ENCODE results near the gene DNAJC12.

The DNAJC12 gene

DNA sequence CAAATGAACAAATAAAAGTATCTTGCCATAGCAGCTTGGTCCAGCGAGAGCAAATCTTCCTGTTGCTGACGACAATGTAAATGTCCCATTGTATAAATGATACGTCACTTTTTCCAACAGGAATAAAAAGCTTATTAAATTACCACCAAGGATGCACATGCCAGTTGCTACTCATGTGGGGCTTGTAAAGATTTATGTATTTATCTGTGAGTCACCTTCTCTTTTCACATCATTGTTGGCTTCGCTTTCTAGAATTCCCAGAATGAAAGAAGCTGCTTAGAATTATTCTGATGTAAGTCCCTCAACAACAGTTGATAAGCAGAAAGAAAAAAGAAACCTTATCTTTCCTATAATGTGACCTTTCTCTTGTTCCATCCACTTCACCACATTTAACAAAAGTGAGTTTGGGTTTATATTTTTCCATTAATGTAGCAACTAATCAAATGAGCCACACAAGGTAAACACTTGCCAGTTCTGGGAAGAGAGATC is 22.4 kb downstream of the DNAJC12 start:
- H3K27ac ChIP-seq (ENCODE audit: low read depth, low read length), result no peak overlapping the region
- no peak overlapping the region for H3K4me3 ChIP-seq (ENCODE audit: low read depth in 1 of 2, low read length in 2 of 2)
- no peaks in the 10 kb centered on the region for H3K4me1 ChIP-seq (ENCODE audit: control insufficient read depth in 1 of 2, insufficient read depth in 2 of 2, low read length in 2 of 2)
- no peaks in the 10 kb centered on the region for H3K9me3 ChIP-seq (ENCODE audit: control insufficient read depth in 1 of 2, low read length in 2 of 2)
- H3K9ac ChIP-seq (ENCODE audit: low read depth in 1 of 2, low read length in 2 of 2), result no peak overlapping the region
- H3K36me3 ChIP-seq (ENCODE audit: control insufficient read depth in 1 of 2, insufficient read depth in 2 of 2, low read length in 2 of 2), result no peaks in the 10 kb centered on the region
- H3K27me3 ChIP-seq (ENCODE audit: control insufficient read depth in 1 of 2, insufficient read depth in 2 of 2, low read length in 2 of 2), result no peaks in the 10 kb centered on the region

DNA sequence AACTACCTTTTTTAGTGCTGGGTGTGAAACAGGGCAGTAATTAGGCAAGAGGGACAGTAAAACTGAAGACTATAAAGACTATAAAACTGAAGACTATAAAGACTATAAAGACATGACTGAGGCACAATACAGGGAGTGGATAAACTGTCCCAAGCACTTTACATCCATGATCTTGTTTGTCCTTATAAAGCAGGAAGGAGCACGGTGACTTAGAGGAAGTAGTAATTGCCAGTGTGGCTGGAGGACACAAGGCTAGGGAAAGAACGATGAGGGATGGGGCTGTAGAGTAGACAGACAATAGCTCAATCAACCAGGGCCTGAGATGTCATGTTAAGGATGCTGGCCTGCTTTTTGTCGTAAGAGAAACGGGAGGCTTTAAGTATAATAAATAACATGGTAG is 26.0 kb downstream of the DNAJC12 start:
- Histone ChIP-seq H3K27ac (ENCODE audit: low read depth, low read length) (no peak overlapping the region), H3K9me3 (ENCODE audit: control insufficient read depth in 1 of 2, low read length in 2 of 2) (no peaks in the 10 kb centered on the region), H3K4me3 (ENCODE audit: low read depth in 1 of 2, low read length in 2 of 2) (no peak overlapping the region), H3K27me3 (ENCODE audit: control insufficient read depth in 1 of 2, insufficient read depth in 2 of 2, low read length in 2 of 2) (no peaks in the 10 kb centered on the region), H3K36me3 (ENCODE audit: control insufficient read depth in 1 of 2, insufficient read depth in 2 of 2, low read length in 2 of 2) (no peaks in the 10 kb centered on the region), H3K4me1 (ENCODE audit: control insufficient read depth in 1 of 2, insufficient read depth in 2 of 2, low read length in 2 of 2) (no peaks in the 10 kb centered on the region), H3K9ac (ENCODE audit: low read depth in 1 of 2, low read length in 2 of 2) (no peak overlapping the region)

DNA sequence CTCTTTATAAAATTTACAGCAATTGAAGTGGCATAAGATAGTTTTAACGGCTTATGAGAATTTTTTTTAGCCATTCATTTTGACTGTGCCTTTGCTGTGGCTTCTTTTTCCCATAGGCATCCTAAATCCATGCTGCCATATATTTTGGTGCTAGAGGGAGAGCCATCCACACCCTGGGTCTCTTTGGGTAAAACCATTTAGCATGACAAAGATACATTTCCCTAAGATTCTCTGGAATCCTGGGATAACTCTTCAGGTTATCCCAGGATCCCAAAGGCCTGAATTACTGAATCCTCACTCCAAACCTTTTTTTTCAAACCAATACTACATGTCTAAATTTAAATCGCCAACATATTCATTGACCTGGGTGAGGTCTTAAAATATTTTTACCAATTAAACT is 28.9 kb downstream of the DNAJC12 start:
- Histone ChIP-seq H3K36me3 (ENCODE audit: control insufficient read depth in 1 of 2, insufficient read depth in 2 of 2, low read length in 2 of 2) (no peaks in the 10 kb centered on the region), H3K4me3 (ENCODE audit: low read depth in 1 of 2, low read length in 2 of 2) (no peak overlapping the region), H3K27ac (ENCODE audit: low read depth, low read length) (no peak overlapping the region), H3K9me3 (ENCODE audit: control insufficient read depth in 1 of 2, low read length in 2 of 2) (no peaks in the 10 kb centered on the region), H3K9ac (ENCODE audit: low read depth in 1 of 2, low read length in 2 of 2) (no peak overlapping the region), H3K27me3 (ENCODE audit: control insufficient read depth in 1 of 2, insufficient read depth in 2 of 2, low read length in 2 of 2) (no peaks in the 10 kb centered on the region), H3K4me1 (ENCODE audit: control insufficient read depth in 1 of 2, insufficient read depth in 2 of 2, low read length in 2 of 2) (no peaks in the 10 kb centered on the region)

DNA sequence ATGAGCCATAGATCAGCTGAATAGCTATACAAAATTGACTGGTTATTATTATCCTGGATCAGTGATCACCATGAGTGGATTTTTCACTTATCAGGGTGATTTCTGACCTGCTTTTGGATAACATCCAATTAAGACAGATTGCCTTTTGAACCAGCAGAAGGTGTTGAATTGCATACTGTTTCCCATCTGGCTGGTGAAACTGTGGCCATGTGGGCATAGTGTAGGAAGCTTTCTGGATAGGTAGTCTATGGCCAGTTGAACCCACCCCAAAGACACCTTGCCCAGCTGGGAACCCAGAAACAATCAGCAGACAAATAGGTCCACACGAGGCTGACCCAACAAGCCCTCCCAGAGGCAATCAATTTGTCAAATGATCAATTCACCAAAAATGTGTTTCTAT is 29.3 kb downstream of the DNAJC12 start:
- Histone ChIP-seq H3K27ac (ENCODE audit: low read depth, low read length) (no peak overlapping the region), H3K9ac (ENCODE audit: low read depth in 1 of 2, low read length in 2 of 2) (no peak overlapping the region), H3K4me1 (ENCODE audit: control insufficient read depth in 1 of 2, insufficient read depth in 2 of 2, low read length in 2 of 2) (no peaks in the 10 kb centered on the region), H3K36me3 (ENCODE audit: control insufficient read depth in 1 of 2, insufficient read depth in 2 of 2, low read length in 2 of 2) (no peaks in the 10 kb centered on the region), H3K27me3 (ENCODE audit: control insufficient read depth in 1 of 2, insufficient read depth in 2 of 2, low read length in 2 of 2) (no peaks in the 10 kb centered on the region), H3K9me3 (ENCODE audit: control insufficient read depth in 1 of 2, low read length in 2 of 2) (no peaks in the 10 kb centered on the region), H3K4me3 (ENCODE audit: low read depth in 1 of 2, low read length in 2 of 2) (no peak overlapping the region)

DNA sequence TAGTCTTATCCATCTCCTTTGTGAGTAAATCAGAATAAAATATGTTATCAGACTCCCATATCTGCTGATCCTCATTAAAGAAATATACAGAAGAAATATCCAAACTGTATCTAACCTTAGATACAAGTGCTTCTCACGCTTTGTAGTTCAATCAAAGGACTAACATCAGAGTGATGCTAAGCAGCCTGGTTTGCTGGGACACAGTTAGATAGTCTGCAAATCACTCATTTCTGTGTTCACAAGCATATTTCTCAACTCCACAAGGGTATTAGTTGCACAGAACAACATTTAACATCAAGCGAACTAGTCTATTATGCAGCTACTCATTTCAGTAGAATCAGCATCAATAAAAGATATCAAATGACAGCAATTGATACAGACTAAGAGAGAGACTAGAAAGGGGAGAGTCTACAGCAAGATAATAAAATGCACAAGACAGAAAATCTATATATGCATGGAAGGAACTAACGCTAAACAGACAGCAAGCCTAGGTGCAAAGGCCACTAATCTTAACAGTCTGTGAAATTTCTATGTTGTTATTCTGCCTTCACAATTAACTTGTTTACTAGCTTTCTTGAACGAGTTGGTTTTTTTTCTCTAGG is 30.0 kb downstream of the DNAJC12 start:
- Histone ChIP-seq H3K27ac (ENCODE audit: low read depth, low read length) (no peak overlapping the region), H3K4me3 (ENCODE audit: low read depth in 1 of 2, low read length in 2 of 2) (no peak overlapping the region), H3K9ac (ENCODE audit: low read depth in 1 of 2, low read length in 2 of 2) (no peak overlapping the region), H3K4me1 (ENCODE audit: control insufficient read depth in 1 of 2, insufficient read depth in 2 of 2, low read length in 2 of 2) (no peaks in the 10 kb centered on the region), H3K27me3 (ENCODE audit: control insufficient read depth in 1 of 2, insufficient read depth in 2 of 2, low read length in 2 of 2) (no peaks in the 10 kb centered on the region), H3K9me3 (ENCODE audit: control insufficient read depth in 1 of 2, low read length in 2 of 2) (no peaks in the 10 kb centered on the region), H3K36me3 (ENCODE audit: control insufficient read depth in 1 of 2, insufficient read depth in 2 of 2, low read length in 2 of 2) (no peaks in the 10 kb centered on the region)

DNA sequence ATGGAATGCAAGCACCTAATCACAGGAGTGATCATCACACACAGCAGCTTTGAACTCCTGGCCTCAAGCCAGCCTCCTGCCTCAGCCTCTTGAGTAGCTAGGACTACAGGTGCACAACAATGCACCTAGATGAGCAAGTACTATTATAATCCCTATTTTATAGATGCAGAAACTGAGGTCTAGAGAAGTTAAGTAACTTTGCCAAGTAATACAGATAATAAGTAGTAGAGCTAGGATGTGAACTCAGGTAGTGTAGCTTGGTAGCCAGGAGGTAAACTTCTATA is 33.7 kb downstream of the DNAJC12 start:
- Histone ChIP-seq H3K9me3 (ENCODE audit: control insufficient read depth in 1 of 2, low read length in 2 of 2) (no peaks in the 10 kb centered on the region), H3K27me3 (ENCODE audit: control insufficient read depth in 1 of 2, insufficient read depth in 2 of 2, low read length in 2 of 2) (no peaks in the 10 kb centered on the region), H3K36me3 (ENCODE audit: control insufficient read depth in 1 of 2, insufficient read depth in 2 of 2, low read length in 2 of 2) (no peaks in the 10 kb centered on the region), H3K27ac (ENCODE audit: low read depth, low read length) (no peak overlapping the region), H3K4me3 (ENCODE audit: low read depth in 1 of 2, low read length in 2 of 2) (no peak overlapping the region), H3K9ac (ENCODE audit: low read depth in 1 of 2, low read length in 2 of 2) (no peak overlapping the region), H3K4me1 (ENCODE audit: control insufficient read depth in 1 of 2, insufficient read depth in 2 of 2, low read length in 2 of 2) (no peaks in the 10 kb centered on the region)

DNA sequence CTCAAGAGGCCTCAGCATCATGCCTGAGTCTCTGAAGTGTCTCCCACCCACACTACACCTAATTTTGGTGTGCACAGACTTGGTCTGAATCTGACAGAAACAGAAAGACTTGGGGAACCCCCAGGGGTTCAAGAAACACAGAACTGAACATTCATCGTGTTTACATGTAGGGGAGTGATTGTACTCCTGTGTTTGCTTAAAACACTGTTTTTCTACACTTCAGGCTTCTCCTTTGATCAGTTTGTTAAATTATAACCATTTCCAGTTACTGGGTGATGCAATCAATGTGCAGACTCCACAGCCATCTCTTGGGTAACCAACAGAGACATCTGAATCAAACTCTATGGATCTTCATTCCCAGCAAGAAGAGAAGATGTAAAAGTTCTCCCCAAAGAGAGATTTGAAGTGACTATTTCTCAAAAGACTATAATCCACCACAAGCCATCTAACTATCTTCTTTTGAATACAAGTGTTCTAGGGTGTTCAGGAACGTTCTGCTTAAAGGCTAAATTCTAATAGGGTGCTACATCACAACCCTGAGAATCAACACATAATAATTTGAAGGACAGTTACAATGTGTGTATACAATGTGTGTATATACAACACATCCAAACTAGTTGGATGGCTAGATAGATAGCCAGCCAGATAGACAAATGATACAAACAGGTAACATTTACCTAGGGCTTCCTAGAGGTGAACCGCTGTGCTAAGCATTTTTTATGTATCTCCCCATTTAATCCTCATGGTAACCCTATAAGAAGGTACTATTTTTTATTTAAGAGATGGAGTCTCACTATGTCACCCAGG is 34.2 kb downstream of the DNAJC12 start:
- no peak overlapping the region for H3K9ac ChIP-seq (ENCODE audit: low read depth in 1 of 2, low read length in 2 of 2)
- H3K27ac ChIP-seq (ENCODE audit: low read depth, low read length), result no peak overlapping the region
- H3K27me3 ChIP-seq (ENCODE audit: control insufficient read depth in 1 of 2, insufficient read depth in 2 of 2, low read length in 2 of 2), result no peaks in the 10 kb centered on the region
- no peak overlapping the region for H3K4me3 ChIP-seq (ENCODE audit: low read depth in 1 of 2, low read length in 2 of 2)
- no peaks in the 10 kb centered on the region for H3K36me3 ChIP-seq (ENCODE audit: control insufficient read depth in 1 of 2, insufficient read depth in 2 of 2, low read length in 2 of 2)
- no peaks in the 10 kb centered on the region for H3K4me1 ChIP-seq (ENCODE audit: control insufficient read depth in 1 of 2, insufficient read depth in 2 of 2, low read length in 2 of 2)
- H3K9me3 ChIP-seq (ENCODE audit: control insufficient read depth in 1 of 2, low read length in 2 of 2), result no peaks in the 10 kb centered on the region

DNA sequence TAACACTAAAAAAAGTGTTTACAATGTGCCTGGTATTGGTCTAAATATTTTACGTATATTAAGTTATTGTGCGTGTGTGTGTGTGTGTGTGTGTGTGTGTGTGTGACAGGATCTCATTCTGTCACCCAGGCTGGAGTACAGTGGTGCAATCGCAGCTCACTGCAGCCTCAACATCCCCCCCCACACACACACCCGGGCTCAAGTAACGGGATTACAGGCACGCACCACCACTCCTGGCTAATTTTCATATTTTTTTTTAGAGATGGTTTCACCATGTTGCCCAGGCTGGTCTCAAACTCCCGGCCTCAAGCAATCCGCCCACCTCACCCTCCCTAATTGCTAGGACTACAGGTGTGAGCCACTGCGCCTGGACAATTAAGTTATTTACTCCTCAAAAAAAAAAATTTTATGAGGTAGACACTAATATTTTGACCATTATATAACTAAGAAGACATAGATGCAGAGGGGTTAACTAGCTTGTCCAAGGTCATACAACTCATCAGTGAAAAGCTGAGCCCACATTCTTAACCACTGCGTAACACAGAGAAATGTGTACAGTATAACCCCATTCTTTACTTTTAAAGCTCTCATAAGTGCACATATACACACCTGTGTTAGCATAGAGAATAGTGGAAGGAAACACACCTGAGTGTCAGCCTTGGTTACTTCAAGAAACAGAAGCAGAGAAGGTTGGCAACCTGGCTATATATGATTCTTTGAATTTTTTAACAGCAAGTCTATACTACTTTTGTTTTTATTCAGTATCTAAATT is 35.0 kb downstream of the DNAJC12 start:
- Histone ChIP-seq H3K36me3 (ENCODE audit: control insufficient read depth in 1 of 2, insufficient read depth in 2 of 2, low read length in 2 of 2) (no peaks in the 10 kb centered on the region), H3K27ac (ENCODE audit: low read depth, low read length) (no peak overlapping the region), H3K9ac (ENCODE audit: low read depth in 1 of 2, low read length in 2 of 2) (no peak overlapping the region), H3K27me3 (ENCODE audit: control insufficient read depth in 1 of 2, insufficient read depth in 2 of 2, low read length in 2 of 2) (no peaks in the 10 kb centered on the region), H3K4me1 (ENCODE audit: control insufficient read depth in 1 of 2, insufficient read depth in 2 of 2, low read length in 2 of 2) (no peaks in the 10 kb centered on the region), H3K4me3 (ENCODE audit: low read depth in 1 of 2, low read length in 2 of 2) (no peak overlapping the region), H3K9me3 (ENCODE audit: control insufficient read depth in 1 of 2, low read length in 2 of 2) (no peaks in the 10 kb centered on the region)

DNA sequence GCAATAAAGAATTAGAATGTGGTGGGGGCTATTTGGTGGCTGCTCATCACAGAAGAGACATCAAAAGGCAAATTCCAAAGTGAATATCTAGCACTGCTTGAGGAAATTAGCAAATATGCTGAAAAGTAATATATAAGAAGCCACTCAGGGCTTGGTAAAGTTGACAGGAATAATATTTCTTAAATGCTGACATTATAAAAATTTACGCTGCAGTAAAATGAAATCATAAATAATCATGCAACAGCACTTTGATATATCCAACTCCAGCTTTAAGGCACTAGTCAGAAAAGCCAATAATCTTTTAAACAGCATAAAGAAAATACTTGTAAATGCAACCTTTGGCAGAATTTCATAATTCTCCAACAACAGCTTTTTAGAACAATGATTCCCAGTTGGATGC is 36.9 kb downstream of the DNAJC12 start:
- Histone ChIP-seq H3K4me3 (ENCODE audit: low read depth in 1 of 2, low read length in 2 of 2) (no peak overlapping the region), H3K9ac (ENCODE audit: low read depth in 1 of 2, low read length in 2 of 2) (no peak overlapping the region), H3K36me3 (ENCODE audit: control insufficient read depth in 1 of 2, insufficient read depth in 2 of 2, low read length in 2 of 2) (no peaks in the 10 kb centered on the region), H3K9me3 (ENCODE audit: control insufficient read depth in 1 of 2, low read length in 2 of 2) (no peaks in the 10 kb centered on the region), H3K27ac (ENCODE audit: low read depth, low read length) (no peak overlapping the region), H3K4me1 (ENCODE audit: control insufficient read depth in 1 of 2, insufficient read depth in 2 of 2, low read length in 2 of 2) (no peaks in the 10 kb centered on the region), H3K27me3 (ENCODE audit: control insufficient read depth in 1 of 2, insufficient read depth in 2 of 2, low read length in 2 of 2) (no peaks in the 10 kb centered on the region)

DNA sequence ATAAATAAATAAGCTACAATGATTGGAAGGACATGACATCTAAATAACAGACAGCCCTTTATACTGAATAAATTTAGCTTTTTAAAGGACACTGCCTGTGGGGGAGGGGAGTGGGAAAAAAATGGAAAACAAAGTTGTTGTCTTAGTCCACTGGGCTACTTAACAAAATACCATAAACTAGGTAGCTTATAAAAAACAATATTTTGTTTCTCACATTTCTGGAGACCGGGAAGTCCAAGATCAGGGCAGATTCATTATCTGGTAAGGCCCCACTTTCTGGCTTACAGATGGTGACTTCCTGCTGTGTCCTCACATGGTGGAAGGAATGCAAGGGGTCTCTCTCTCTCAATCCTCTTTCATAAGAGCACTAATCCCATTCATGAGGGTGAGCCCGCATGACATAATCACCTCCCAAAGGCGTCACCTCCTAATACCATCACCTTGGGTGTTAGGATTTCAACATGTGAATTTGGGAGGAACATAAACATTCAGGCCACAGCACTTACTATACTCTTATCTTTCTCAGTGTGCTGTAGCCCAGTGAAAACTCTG is 43.0 kb downstream of the DNAJC12 start:
- no peak overlapping the region for H3K9ac ChIP-seq (ENCODE audit: low read depth in 1 of 2, low read length in 2 of 2)
- no peaks in the 10 kb centered on the region for H3K36me3 ChIP-seq (ENCODE audit: control insufficient read depth in 1 of 2, insufficient read depth in 2 of 2, low read length in 2 of 2)
- no peak overlapping the region for H3K27ac ChIP-seq (ENCODE audit: low read depth, low read length)
- H3K4me3 ChIP-seq (ENCODE audit: low read depth in 1 of 2, low read length in 2 of 2), result no peak overlapping the region
- no peaks in the 10 kb centered on the region for H3K4me1 ChIP-seq (ENCODE audit: control insufficient read depth in 1 of 2, insufficient read depth in 2 of 2, low read length in 2 of 2)
- no peaks in the 10 kb centered on the region for H3K27me3 ChIP-seq (ENCODE audit: control insufficient read depth in 1 of 2, insufficient read depth in 2 of 2, low read length in 2 of 2)
- no peaks in the 10 kb centered on the region for H3K9me3 ChIP-seq (ENCODE audit: control insufficient read depth in 1 of 2, low read length in 2 of 2)

Measured in duodenal mucosa (tissue), 2 donors.